Measurements from ENCODE around the gene HSPA12A. TPM values are rescaled to one million over a fixed set of nuclear protein-coding genes. Genes with fewer than 3 reads are reported as not detected.

HSPA12A gene
- polyA plus RNA-seq, 2 of the 4 experiments (the other 2 are of a cell fraction): 16.9 to 17.0 TPM

- Histone ChIP-seq H3K27ac (no peak overlapping the region), H3K9me3 (no peaks in the 10 kb centered on the region), H3K4me1 (peaks cover 7% of the 10 kb centered on the region), H3K4me3 (no peak overlapping the region), H3K4me2 (no peak overlapping the region)
- no peak for FAIRE-seq
- no peak for DNase-seq (ENCODE audit: low read depth in 1 of 2, low spot score in 1 of 2)
- TF ChIP-seq POLR2A (IDR thresholded peaks at IDR 0.05; ENCODE audit: low read length) (no peak), CBX2 (IDR thresholded peaks at IDR 0.05; ENCODE audit: borderline replicate concordance, low read depth) (no peak), MAFK (IDR thresholded peaks at IDR 0.05; ENCODE audit: partially characterized antibody) (no peak), E2F6 (IDR thresholded peaks at IDR 0.05; ENCODE audit: borderline replicate concordance, low read depth) (no peak), ZC3H11A (IDR thresholded peaks at IDR 0.05) (no peak), HOXA7 (CRISPR knock-in tag; IDR thresholded peaks at IDR 0.05) (no peak), EP300 (IDR thresholded peaks at IDR 0.05) (no peak), NR3C1 (IDR thresholded peaks at IDR 0.05) (no peak), SREBF2 (IDR thresholded peaks at IDR 0.05) (no peak), EHMT2 (IDR thresholded peaks at IDR 0.05; ENCODE audit: low read depth) (no peak), EHF (CRISPR knock-in tag; IDR thresholded peaks at IDR 0.05) (no peak), KDM5A (IDR thresholded peaks at IDR 0.05) (no peak), MAZ (IDR thresholded peaks at IDR 0.05; ENCODE audit: borderline replicate concordance, low read depth, low read length) (no peak), SMC3 (IDR thresholded peaks at IDR 0.05) (no peak), ATOH8 (CRISPR knock-in tag; IDR thresholded peaks at IDR 0.05; ENCODE audit: low read depth) (no peak)
- ATAC-seq: no peak
- ChIA-PET CTCF (interaction anchor here (1.1 to 1.7 kb wide), 2 partner anchors 14 to 112 kb away, joined by 3 to 4 read pairs; no protein-coding TSS in a partner anchor), POLR2A (no interaction called here)
- 62% methylated on average over 7 of the region's 9 CpGs for whole genome bisulfite sequencing (ENCODE audit: missing lambda C conversion rate)
These were observed 74.3 kb downstream of the HSPA12A start for GRCh38 chr10:116668018-116668417.

GRCh38 chr10:116667484-116667883, 74.9 kb downstream of the HSPA12A start:
- FAIRE-seq: no peak
- ATAC-seq: no peak
- TF ChIP-seq EHF (CRISPR knock-in tag; IDR thresholded peaks at IDR 0.05) (no peak), CBX2 (IDR thresholded peaks at IDR 0.05; ENCODE audit: borderline replicate concordance, low read depth) (no peak), RNF2 (IDR thresholded peaks at IDR 0.05; ENCODE audit: borderline replicate concordance, low read depth) (no peak), SMC3 (IDR thresholded peaks at IDR 0.05) (no peak), FOSB (CRISPR knock-in tag; IDR thresholded peaks at IDR 0.05) (no peak), NFE2L2 (conservative IDR thresholded peaks at IDR 0.05; ENCODE audit: low read length) (no peak), HOXB5 (CRISPR knock-in tag; IDR thresholded peaks at IDR 0.05) (no peak), SREBF2 (IDR thresholded peaks at IDR 0.05) (no peak), RFX5 (IDR thresholded peaks at IDR 0.05) (no peak), FOXS1 (CRISPR knock-in tag; IDR thresholded peaks at IDR 0.05) (no peak), E2F6 (IDR thresholded peaks at IDR 0.05; ENCODE audit: borderline replicate concordance, low read depth) (no peak), ATOH8 (CRISPR knock-in tag; IDR thresholded peaks at IDR 0.05; ENCODE audit: low read depth) (no peak), GATA3 (IDR thresholded peaks at IDR 0.05; ENCODE audit: borderline replicate concordance) (no peak)
- no peak overlapping the region for H3K4me2 ChIP-seq
- H3K4me3 ChIP-seq: no peak overlapping the region
- 27% methylated on average over 3 of the region's 3 CpGs for WGBS (ENCODE audit: missing lambda C conversion rate)
- H3K4me1 ChIP-seq: peaks cover 7% of the 10 kb centered on the region
- DNase-seq (ENCODE audit: low read depth in 1 of 2, low spot score in 1 of 2): no peak
- CTCF ChIA-PET: interaction anchor here (1.1 to 1.7 kb wide), 2 partner anchors 15 to 113 kb away, joined by 3 to 4 read pairs; no protein-coding TSS in a partner anchor
- POLR2A ChIA-PET: no interaction called here
- no peaks in the 10 kb centered on the region for H3K9me3 ChIP-seq
- no peak overlapping the region for H3K27ac ChIP-seq
